Activated naive CD8-positive, alpha-beta T cell treated with anti-CD3 and anti-CD28 coated beads, Interleukin-2, amount 50 U/mL, for 16 hours (primary cell): ENCODE results near the gene ZNF598.

ENCODE experiments used
- DNase-seq: peaks from one replicate; pipeline ENCODE4 v3.0.0-alpha.2; 2020; ENCODE audit warnings: low read depth, low spot score

The ZNF598 gene

GRCh38 chr16:2008009-2008526 lies 1.6 kb downstream of the ZNF598 start:
- no peak for DNase-seq

GRCh38 chr16:2007081-2007836 lies 2.4 kb downstream of the ZNF598 start:
- no peak for DNase-seq

GRCh38 chr16:2006317-2006716 lies 3.3 kb downstream of the ZNF598 start:
- no peak for DNase-seq

GRCh38 chr16:2005646-2006045 lies 4.0 kb downstream of the ZNF598 start:
- DNase-seq, result no peak

GRCh38 chr16:2004795-2005517 lies 4.7 kb downstream of the ZNF598 start:
- DNase-seq, result no peak

- DNase-seq, result peak; percentile 77
Measured at GRCh38 chr16:2003827-2004641, 5.6 kb downstream of the ZNF598 start.

GRCh38 chr16:2003231-2003826 lies 6.3 kb downstream of the ZNF598 start:
- DNase-seq, result no peak

- no peak for DNase-seq
Measured at GRCh38 chr16:2002406-2003230, 7.0 kb downstream of the ZNF598 start.

- DNase-seq, result no peak
Measured at GRCh38 chr16:2001456-2002355, 7.9 kb downstream of the ZNF598 start.

GRCh38 chr16:2001035-2001434 lies 8.6 kb downstream of the ZNF598 start:
- no peak for DNase-seq

GRCh38 chr16:1999866-2000514 lies 9.6 kb downstream of the ZNF598 start:
- DNase-seq, result no peak

- DNase-seq, result no peak
Measured at GRCh38 chr16:1998852-1999801, 10.5 kb downstream of the ZNF598 start.

- no peak for DNase-seq
Measured at GRCh38 chr16:1998360-1998835, 11.2 kb downstream of the ZNF598 start.

GRCh38 chr16:1997494-1998359 lies 11.9 kb downstream of the ZNF598 start:
- DNase-seq, result no peak

- no peak for DNase-seq
Measured at GRCh38 chr16:1993731-1994131, 15.9 kb downstream of the ZNF598 start.

GRCh38 chr16:1992704-1993317 lies 16.8 kb downstream of the ZNF598 start:
- no peak for DNase-seq
